IMR-90 (cell line): ENCODE measurements around the gene OR52I2.

Source experiments
- BHLHE40 ChIP-seq: fragments of 150-350 bp; IDR thresholded peaks from 2 replicates; pipeline ENCODE4 v1.6.1; 2016; ENCODE audit warnings: mild to moderate bottlenecking, low read depth, low read length
- CEBPB ChIP-seq: IDR thresholded peaks from 2 replicates; pipeline ENCODE4 v1.6.1; 2012; ENCODE audit warnings: low read depth, low read length, improper control_type of control experiment
- CHD1 ChIP-seq: IDR thresholded peaks from 2 replicates; pipeline ENCODE4 v1.6.1; 2012; ENCODE audit warnings: low read depth, low read length, improper control_type of control experiment
- POLR2A ChIP-seq: IDR thresholded peaks from 2 replicates; pipeline ENCODE4 v1.6.1; 2012; ENCODE audit warnings: mild to moderate bottlenecking, low read depth, low read length
- TF ChIP-seq, protein P1 (sequence below): conservative IDR thresholded peaks from 2 replicates; pipeline ENCODE4 v1.5.1; 2012; ENCODE audit warnings: mild to moderate bottlenecking, low read depth, low read length, improper control_type of control experiment
- TF ChIP-seq, protein P2 (sequence below): fragments of 150-350 bp; IDR thresholded peaks from 2 replicates; pipeline ENCODE4 v1.6.1; 2016; ENCODE audit warnings: low read depth, mild to moderate bottlenecking, low read length, moderate library complexity, borderline replicate concordance

DNA sequence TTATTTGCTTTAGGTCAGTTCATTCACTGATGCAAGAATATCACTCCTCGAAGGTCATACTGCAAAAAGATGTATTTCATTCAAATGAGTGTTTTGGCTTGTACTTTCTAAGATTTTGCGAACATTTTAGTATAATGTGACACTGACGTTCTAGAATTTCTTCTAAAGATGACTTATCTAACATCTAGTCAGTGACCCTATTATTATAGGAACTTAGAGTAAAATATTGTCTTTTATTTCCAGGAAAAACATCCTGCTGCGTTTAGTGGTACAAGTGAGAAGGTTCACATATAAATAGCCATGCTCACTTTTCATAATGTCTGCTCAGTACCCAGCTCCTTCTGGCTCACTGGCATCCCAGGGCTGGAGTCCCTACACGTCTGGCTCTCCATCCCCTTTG lies 36.7 kb upstream of the OR52I2 start, which contains the start of gene OR52M1:
- TF ChIP-seq CEBPB, result no peak
- TF ChIP-seq, protein P1, sequence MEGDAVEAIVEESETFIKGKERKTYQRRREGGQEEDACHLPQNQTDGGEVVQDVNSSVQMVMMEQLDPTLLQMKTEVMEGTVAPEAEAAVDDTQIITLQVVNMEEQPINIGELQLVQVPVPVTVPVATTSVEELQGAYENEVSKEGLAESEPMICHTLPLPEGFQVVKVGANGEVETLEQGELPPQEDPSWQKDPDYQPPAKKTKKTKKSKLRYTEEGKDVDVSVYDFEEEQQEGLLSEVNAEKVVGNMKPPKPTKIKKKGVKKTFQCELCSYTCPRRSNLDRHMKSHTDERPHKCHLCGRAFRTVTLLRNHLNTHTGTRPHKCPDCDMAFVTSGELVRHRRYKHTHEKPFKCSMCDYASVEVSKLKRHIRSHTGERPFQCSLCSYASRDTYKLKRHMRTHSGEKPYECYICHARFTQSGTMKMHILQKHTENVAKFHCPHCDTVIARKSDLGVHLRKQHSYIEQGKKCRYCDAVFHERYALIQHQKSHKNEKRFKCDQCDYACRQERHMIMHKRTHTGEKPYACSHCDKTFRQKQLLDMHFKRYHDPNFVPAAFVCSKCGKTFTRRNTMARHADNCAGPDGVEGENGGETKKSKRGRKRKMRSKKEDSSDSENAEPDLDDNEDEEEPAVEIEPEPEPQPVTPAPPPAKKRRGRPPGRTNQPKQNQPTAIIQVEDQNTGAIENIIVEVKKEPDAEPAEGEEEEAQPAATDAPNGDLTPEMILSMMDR, result no peak
- TF ChIP-seq POLR2A, result no peak
- no peak for TF ChIP-seq CHD1
- TF ChIP-seq BHLHE40, result no peak
- TF ChIP-seq, protein P2, sequence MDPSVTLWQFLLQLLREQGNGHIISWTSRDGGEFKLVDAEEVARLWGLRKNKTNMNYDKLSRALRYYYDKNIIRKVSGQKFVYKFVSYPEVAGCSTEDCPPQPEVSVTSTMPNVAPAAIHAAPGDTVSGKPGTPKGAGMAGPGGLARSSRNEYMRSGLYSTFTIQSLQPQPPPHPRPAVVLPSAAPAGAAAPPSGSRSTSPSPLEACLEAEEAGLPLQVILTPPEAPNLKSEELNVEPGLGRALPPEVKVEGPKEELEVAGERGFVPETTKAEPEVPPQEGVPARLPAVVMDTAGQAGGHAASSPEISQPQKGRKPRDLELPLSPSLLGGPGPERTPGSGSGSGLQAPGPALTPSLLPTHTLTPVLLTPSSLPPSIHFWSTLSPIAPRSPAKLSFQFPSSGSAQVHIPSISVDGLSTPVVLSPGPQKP, result no peak
